ENCODE results near the gene KLHL36. TPM values are rescaled to one million over a fixed set of nuclear protein-coding genes. Genes with fewer than 3 reads are reported as not detected.

The KLHL36 gene
- total RNA-seq, 1 experiment from 2014 or later = 79.0 TPM

GRCh38 chr16:84690088-84690819, 41.9 kb downstream of the KLHL36 start:
- H3K4me1 ChIP-seq (ENCODE audit: control insufficient read depth in 1 of 2, insufficient read depth in 2 of 2, low read length in 2 of 2) = peaks cover 0 to 4% of the 10 kb centered on the region in 2 experiments; a peak in 1 of 4 replicates
- H3K27me3 ChIP-seq (ENCODE audit: insufficient read depth, low read length) = no peaks in the 10 kb centered on the region
- no peak overlapping the region for H2AFZ ChIP-seq (ENCODE audit: low read depth, low read length, poor library complexity, severe bottlenecking)
- H3K4me2 ChIP-seq (ENCODE audit: low read length) = no peak overlapping the region
- intact Hi-C loops (cut with micrococcal nuclease) = no loop called here
- H3K79me2 ChIP-seq (ENCODE audit: insufficient read depth, low read length) = no peaks in the 10 kb centered on the region
- TF ChIP-seq TCF7L2 (IDR thresholded peaks at IDR 0.05; ENCODE audit: borderline replicate concordance, extremely low read depth, insufficient read depth, insufficient read length) (no peak), ZBTB33 (IDR thresholded peaks at IDR 0.05; ENCODE audit: extremely low read depth, insufficient replicate concordance, low read length) (no peak)
- ATAC-seq = no peak
- no peak overlapping the region for H3K27ac ChIP-seq (ENCODE audit: low read depth, low read length)
- H4K20me1 ChIP-seq (ENCODE audit: insufficient read depth) = no peaks in the 10 kb centered on the region
- ChIA-PET POLR2A (no interaction called here), CTCF (interaction anchor here (5.9 kb wide), 1 partner anchor 17 kb away, joined by 34 read pairs; no protein-coding TSS in a partner anchor), RAD21 (ENCODE audit: low non-redundant PET in 1 of 2, low total read pairs in 2 of 2, uncharacterized antibody in 2 of 2, unreplicated experiment in 2 of 2) (no interaction called here)
- no peak overlapping the region for H3K4me3 ChIP-seq (replicated peaks in 1 of 2; ENCODE audit: low read depth in 1 of 2, low read length in 2 of 2)
- H3K36me3 ChIP-seq (ENCODE audit: control insufficient read depth in 1 of 2, insufficient read depth in 2 of 2, low read length in 2 of 2) = no peaks in the 10 kb centered on the region
- H3K9me3 ChIP-seq (ENCODE audit: control insufficient read depth in 1 of 2, insufficient read depth in 1 of 2, low read depth in 1 of 2, low read length in 2 of 2) = no peaks in the 10 kb centered on the region
- no peak for DNase-seq (ENCODE audit: low read depth, low spot score)
- no peak overlapping the region for H3K9ac ChIP-seq (ENCODE audit: low read length)
- H3K9me2 ChIP-seq (ENCODE audit: insufficient read depth) = no peaks in the 10 kb centered on the region
- no TSS peak for BruUV-seq (replicated peaks)

GRCh38 chr16:84692451-84693214, 44.3 kb downstream of the KLHL36 start:
- Histone ChIP-seq H3K4me3 (replicated peaks in 1 of 2; ENCODE audit: low read depth in 1 of 2, low read length in 2 of 2) (no peak overlapping the region), H3K27ac (ENCODE audit: low read depth, low read length) (no peak overlapping the region), H2AFZ (ENCODE audit: low read depth, low read length, poor library complexity, severe bottlenecking) (no peak overlapping the region), H3K27me3 (ENCODE audit: insufficient read depth, low read length) (no peaks in the 10 kb centered on the region), H3K4me1 (ENCODE audit: control insufficient read depth in 1 of 2, insufficient read depth in 2 of 2, low read length in 2 of 2) (no peaks in the 10 kb centered on the region; a peak in 1 of 4 replicates), H3K79me2 (ENCODE audit: insufficient read depth, low read length) (no peaks in the 10 kb centered on the region), H3K9me2 (ENCODE audit: insufficient read depth) (no peaks in the 10 kb centered on the region), H3K9me3 (ENCODE audit: control insufficient read depth in 1 of 2, insufficient read depth in 1 of 2, low read depth in 1 of 2, low read length in 2 of 2) (no peaks in the 10 kb centered on the region), H3K9ac (ENCODE audit: low read length) (no peak overlapping the region), H4K20me1 (ENCODE audit: insufficient read depth) (no peaks in the 10 kb centered on the region), H3K4me2 (ENCODE audit: low read length) (no peak overlapping the region), H3K36me3 (ENCODE audit: control insufficient read depth in 1 of 2, insufficient read depth in 2 of 2, low read length in 2 of 2) (no peaks in the 10 kb centered on the region)
- ChIA-PET POLR2A (no interaction called here), CTCF (interaction anchor here (1.3 kb wide), 1 partner anchor 20 kb away, joined by 3 read pairs; no protein-coding TSS in a partner anchor), RAD21 (ENCODE audit: low non-redundant PET in 1 of 2, low total read pairs in 2 of 2, uncharacterized antibody in 2 of 2, unreplicated experiment in 2 of 2) (no interaction called here)
- DNase-seq (ENCODE audit: low read depth, low spot score) (no peak), ATAC-seq (no peak)
- no TSS peak for BruUV-seq (replicated peaks)
- intact Hi-C loops (cut with micrococcal nuclease) = no loop called here
- no peak for TF ChIP-seq MAX (IDR thresholded peaks at IDR 0.05)
- TF ChIP-seq REST (IDR thresholded peaks at IDR 0.05; ENCODE audit: low read depth) = no peak
- TF ChIP-seq TCF7L2 (IDR thresholded peaks at IDR 0.05; ENCODE audit: borderline replicate concordance, extremely low read depth, insufficient read depth, insufficient read length) = no peak
- no peak for TF ChIP-seq CTCF (IDR thresholded peaks at IDR 0.05 in 2 of 3, conservative IDR thresholded peaks at IDR 0.05 in 1 of 3; ENCODE audit: borderline replicate concordance in 1 of 3, insufficient read depth in 1 of 3, low read depth in 2 of 3, low read length in 2 of 3)
- TF ChIP-seq FOSL1 (IDR thresholded peaks at IDR 0.05; ENCODE audit: low read depth) = no peak
- no peak for TF ChIP-seq SP1 (IDR thresholded peaks at IDR 0.05; ENCODE audit: low read depth)
